Lung (tissue), 12 donors: ENCODE data around the gene SPATA19. TPM values are rescaled to one million over a fixed set of nuclear protein-coding genes. Genes with fewer than 3 reads are reported as not detected.

Source experiments
- ATAC-seq: fragments of 200-7000 bp; cut with Tn5 transposase; one replicate; pipeline ENCODE4 v1.9.1; 2020; ENCODE audit warnings: moderate number of reproducible peaks; ENCODE audit not compliant: insufficient read depth, low FRiP score
- DNase-seq, 3 donors: peaks; one replicate each; pipeline ENCODE4 v3.0.0-alpha.2; 2013 to 2017
- H3K27ac ChIP-seq, 2 donors: one replicate each; pipeline ENCODE4 v1.5.1; 2013; ENCODE audit warnings: mild to moderate bottlenecking in 2 of 2, moderate library complexity in 2 of 2, control low read depth in 1 of 2, inconsistent platforms in 1 of 2, low read depth in 1 of 2, low read length in 1 of 2
- H3K27me3 ChIP-seq, 3 donors: one replicate each; pipeline ENCODE4 v1.5.1; 2013; ENCODE audit warnings: low read length in 2 of 3; ENCODE audit not compliant: control insufficient read depth in 3 of 3, insufficient read depth in 3 of 3
- H3K36me3 ChIP-seq, 4 donors: one replicate each; pipeline ENCODE4 v1.5.1; 2013; ENCODE audit warnings: low read length in 4 of 4, mild to moderate bottlenecking in 1 of 4, moderate library complexity in 1 of 4; ENCODE audit not compliant: control insufficient read depth in 4 of 4, insufficient read depth in 4 of 4
- H3K4me1 ChIP-seq, 5 donors: one replicate each; pipeline ENCODE4 v1.5.1; 2013; ENCODE audit warnings: low read length in 5 of 5, mild to moderate bottlenecking in 2 of 5, moderate library complexity in 1 of 5; ENCODE audit not compliant: control insufficient read depth in 5 of 5, insufficient read depth in 5 of 5
- H3K4me3 ChIP-seq: one replicate; pipeline ENCODE4 v1.5.1; 2013; ENCODE audit warnings: mild to moderate bottlenecking, control low read depth, moderate library complexity
- H3K9ac ChIP-seq, 2 donors: one replicate each; pipeline ENCODE4 v1.5.1; 2013; ENCODE audit warnings: low read length in 2 of 2, control low read depth in 1 of 2; ENCODE audit not compliant: insufficient read depth in 1 of 2
- H3K9me3 ChIP-seq, 4 donors: one replicate each; pipeline ENCODE4 v1.5.1; 2013; ENCODE audit warnings: low read length in 3 of 4, mild to moderate bottlenecking in 1 of 4, moderate library complexity in 1 of 4; ENCODE audit not compliant: control insufficient read depth in 4 of 4, insufficient read depth in 3 of 4
- WGBS, 2 donors: extraction: QIAGEN DNeasy Blood & Tissue Kit; methylation state at CpG; one replicate each; pipeline ENCODE4 v1.1.7; 2013; 5-methylcytosine and 5-hydroxymethylcytosine counted together
- polyA plus RNA-seq, 2 donors: library from polyadenylated mRNA; stranded (reverse); fragments of 200-250 nt; gene quantifications; one replicate each; pipeline ENCODE4 v1.2.1, GENCODE V29; 2013
- total RNA-seq, 2 donors: library from RNA; depleted of rRNA in 1 of 2; stranded (reverse); fragments of >200 nt in 1 of 2; gene quantifications; one replicate each; pipeline ENCODE4 v1.2.1, GENCODE V29; 2014 to 2021
- TF ChIP-seq, protein P1 (sequence below): IDR thresholded peaks from 2 replicates; pipeline ENCODE4 v1.5.1; 2012; ENCODE audit warnings: mild to moderate bottlenecking; ENCODE audit errors: control extremely low read depth, extremely low read depth
- donor health status: control.
- donor health status: control.
- donor health status: Bipolar disorder and iron deficiency.
- donor health status: healthy.
- donor health status: DM: yes; HTN: yes; CAD: no.

SPATA19 gene
- total and polyA plus RNA-seq, 4 donors = not detected

DNA sequence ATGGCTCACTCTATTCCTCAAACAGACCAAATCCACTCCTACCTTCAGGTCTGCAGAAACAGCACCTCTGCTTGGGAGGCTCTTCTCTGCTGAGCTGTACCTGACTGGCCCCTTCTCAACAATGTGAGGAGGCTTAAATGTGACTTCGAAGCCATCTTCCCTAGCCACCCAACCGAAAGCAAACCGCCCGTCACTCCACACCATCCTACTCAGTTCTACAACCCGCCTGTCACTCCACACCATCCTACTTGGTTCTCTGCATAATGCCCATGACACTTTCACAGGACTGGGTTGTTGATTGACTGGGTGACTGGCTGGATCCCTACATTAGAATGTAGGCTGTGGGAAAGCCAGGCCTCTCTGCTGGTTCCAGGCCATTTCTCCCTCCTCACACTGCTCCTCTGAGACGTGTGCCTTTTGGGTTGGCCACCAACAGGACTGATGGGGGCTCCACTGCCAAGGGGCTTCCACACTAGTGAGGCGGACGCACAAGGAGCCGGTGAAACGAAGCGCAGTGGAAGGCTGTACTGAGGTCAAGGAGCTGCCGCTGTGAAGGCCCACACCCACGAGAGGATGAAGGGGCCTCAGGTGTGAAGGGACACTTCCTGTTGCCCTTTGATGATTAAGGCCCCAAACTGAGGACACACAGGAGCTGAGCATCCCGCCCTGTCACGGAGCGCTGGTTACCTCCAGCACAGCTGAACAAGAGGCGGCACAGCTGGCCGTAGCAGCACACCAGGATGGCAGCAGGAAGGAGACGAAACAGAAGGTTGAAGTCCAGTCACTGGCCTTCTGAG is 47.5 kb upstream of the SPATA19 start:
- TF ChIP-seq, protein P1, sequence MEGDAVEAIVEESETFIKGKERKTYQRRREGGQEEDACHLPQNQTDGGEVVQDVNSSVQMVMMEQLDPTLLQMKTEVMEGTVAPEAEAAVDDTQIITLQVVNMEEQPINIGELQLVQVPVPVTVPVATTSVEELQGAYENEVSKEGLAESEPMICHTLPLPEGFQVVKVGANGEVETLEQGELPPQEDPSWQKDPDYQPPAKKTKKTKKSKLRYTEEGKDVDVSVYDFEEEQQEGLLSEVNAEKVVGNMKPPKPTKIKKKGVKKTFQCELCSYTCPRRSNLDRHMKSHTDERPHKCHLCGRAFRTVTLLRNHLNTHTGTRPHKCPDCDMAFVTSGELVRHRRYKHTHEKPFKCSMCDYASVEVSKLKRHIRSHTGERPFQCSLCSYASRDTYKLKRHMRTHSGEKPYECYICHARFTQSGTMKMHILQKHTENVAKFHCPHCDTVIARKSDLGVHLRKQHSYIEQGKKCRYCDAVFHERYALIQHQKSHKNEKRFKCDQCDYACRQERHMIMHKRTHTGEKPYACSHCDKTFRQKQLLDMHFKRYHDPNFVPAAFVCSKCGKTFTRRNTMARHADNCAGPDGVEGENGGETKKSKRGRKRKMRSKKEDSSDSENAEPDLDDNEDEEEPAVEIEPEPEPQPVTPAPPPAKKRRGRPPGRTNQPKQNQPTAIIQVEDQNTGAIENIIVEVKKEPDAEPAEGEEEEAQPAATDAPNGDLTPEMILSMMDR = no peak
- ATAC-seq = no peak
- 85 to 86% methylated on average over 19 of the region's 19 CpGs for WGBS, 2 donors
- no peaks in the 10 kb centered on the region for H3K9me3 ChIP-seq
- peaks cover 0 to 4% (median 0%) of the 10 kb centered on the region in 3 donors for H3K27me3 ChIP-seq
- H3K4me3 ChIP-seq = no peak overlapping the region
- H3K36me3 ChIP-seq = no peaks in the 10 kb centered on the region
- no peak overlapping the region for H3K27ac ChIP-seq
- H3K9ac ChIP-seq = no peak overlapping the region
- H3K4me1 ChIP-seq = peaks cover 0 to 7% (median 0%) of the 10 kb centered on the region in 5 donors
- DNase-seq = no peak

DNA sequence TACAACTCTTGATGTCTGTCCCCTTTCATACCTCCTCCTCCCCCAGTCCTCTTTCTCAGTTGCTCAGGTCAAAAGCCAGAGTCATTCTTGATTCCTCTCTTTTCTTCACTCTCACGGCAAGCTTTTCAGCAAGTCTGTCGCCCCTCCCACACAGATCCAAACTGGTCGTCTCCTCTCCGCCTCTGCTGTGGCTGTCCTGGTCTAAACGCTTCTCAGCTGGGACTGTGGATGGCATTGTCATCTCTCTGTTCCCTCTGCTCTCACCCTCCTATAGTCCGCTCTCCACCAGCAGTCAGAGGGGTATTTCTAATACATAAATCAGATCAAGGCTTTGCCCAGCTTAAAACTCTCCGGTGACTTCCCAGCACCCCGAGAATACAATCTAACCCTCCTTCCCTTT is 46.8 kb upstream of the SPATA19 start:
- H3K9me3 ChIP-seq = peaks cover 0 to 2% (median 0%) of the 10 kb centered on the region in 4 donors
- 73 to 78% methylated on average over 8 of the region's 8 CpGs for WGBS, 2 donors
- no peak overlapping the region for H3K27ac ChIP-seq
- TF ChIP-seq, protein P1 = no peak
- peaks cover 0 to 7% (median 0%) of the 10 kb centered on the region in 5 donors for H3K4me1 ChIP-seq
- H3K4me3 ChIP-seq = no peak overlapping the region
- no peak for DNase-seq
- H3K36me3 ChIP-seq = no peaks in the 10 kb centered on the region
- peaks cover 0 to 4% (median 0%) of the 10 kb centered on the region in 3 donors for H3K27me3 ChIP-seq
- ATAC-seq = no peak
- H3K9ac ChIP-seq = no peak overlapping the region

DNA sequence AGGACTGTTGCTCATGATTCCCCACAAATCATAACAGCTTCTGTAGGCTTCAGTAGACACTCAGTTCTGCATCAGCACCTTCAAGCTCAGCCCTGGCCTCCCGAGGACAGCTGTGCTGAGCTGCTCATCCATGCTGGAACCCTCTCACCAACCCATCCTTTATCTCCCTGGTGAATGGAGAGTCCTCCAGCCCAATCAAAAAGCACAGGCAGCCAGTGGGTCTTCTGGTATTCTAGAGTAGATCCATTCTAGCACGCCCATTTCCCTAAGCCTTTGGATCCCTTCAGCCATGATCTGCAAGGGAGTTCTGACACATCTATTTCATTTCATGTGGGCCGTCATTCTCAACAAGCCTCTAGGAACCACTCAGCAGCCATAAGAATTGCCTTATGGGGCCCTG is 44.6 kb upstream of the SPATA19 start:
- H3K4me3 ChIP-seq = no peak overlapping the region
- H3K9ac ChIP-seq = no peak overlapping the region
- peaks cover 0 to 9% (median 0%) of the 10 kb centered on the region in 4 donors for H3K9me3 ChIP-seq
- ATAC-seq = no peak
- WGBS, 2 donors = 81 to 87% methylated on average over 3 of the region's 3 CpGs
- DNase-seq = no peak
- no peak overlapping the region for H3K27ac ChIP-seq
- H3K36me3 ChIP-seq = no peaks in the 10 kb centered on the region
- TF ChIP-seq, protein P1 = no peak
- H3K4me1 ChIP-seq = peaks cover 0 to 4% (median 0%) of the 10 kb centered on the region in 5 donors
- peaks cover 0 to 4% (median 0%) of the 10 kb centered on the region in 3 donors for H3K27me3 ChIP-seq
